ENCODE data around the gene C1orf159.

The C1orf159 gene

DNA sequence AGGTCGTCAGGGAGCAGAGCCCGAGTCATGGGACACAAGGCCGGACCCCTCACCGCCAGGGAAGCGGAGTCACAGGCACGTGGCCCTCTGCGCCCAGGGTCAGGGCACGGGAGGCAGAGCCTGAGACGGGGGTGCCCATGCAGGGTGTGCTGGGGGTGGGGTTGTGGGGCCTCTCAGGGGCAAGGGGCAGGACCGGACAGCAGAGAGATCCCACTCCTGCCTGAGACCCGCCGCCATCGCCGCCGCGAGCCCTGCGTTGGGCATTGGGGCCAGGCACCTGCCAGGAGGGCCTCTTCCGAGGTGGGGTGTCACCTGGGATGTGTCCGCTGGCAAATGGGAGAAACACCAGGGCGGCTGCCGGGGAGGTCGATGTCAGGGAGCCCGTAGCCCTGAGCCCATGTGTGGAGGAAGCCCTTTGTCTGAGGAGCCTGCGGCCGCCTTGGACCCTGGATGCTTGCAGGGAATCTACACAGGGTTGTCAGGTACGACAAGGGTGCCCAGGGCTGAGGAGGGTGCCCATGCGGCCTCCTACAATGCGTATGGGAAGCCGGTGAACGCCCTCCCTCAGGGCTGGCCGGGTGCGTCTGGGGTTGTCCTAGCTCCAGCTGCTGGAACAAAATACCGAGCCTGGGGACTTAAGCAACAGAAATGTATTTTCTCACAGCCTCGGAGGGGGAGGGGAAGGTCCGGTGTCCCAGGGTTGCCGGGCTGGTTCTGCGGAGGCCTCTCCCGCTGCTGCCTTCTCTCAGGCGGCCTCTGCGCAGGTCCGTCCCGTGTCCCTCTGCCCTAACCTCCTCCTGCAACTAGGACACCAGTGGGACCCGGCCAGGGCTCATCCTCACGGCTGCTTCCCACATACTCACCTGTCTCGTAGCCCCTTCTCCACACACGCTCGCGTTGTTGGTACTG, 16.4 kb upstream of the C1orf159 start:
- no peak for DNase-seq (ENCODE audit: low read depth, low spot score)

GRCh38 chr1:1130206-1131120, 14.6 kb upstream of the C1orf159 start:
- DNase-seq (ENCODE audit: low read depth, low spot score): no peak

- DNase-seq (ENCODE audit: low read depth, low spot score): no peak
Measured at GRCh38 chr1:1129381-1129821, 13.5 kb upstream of the C1orf159 start.

DNA sequence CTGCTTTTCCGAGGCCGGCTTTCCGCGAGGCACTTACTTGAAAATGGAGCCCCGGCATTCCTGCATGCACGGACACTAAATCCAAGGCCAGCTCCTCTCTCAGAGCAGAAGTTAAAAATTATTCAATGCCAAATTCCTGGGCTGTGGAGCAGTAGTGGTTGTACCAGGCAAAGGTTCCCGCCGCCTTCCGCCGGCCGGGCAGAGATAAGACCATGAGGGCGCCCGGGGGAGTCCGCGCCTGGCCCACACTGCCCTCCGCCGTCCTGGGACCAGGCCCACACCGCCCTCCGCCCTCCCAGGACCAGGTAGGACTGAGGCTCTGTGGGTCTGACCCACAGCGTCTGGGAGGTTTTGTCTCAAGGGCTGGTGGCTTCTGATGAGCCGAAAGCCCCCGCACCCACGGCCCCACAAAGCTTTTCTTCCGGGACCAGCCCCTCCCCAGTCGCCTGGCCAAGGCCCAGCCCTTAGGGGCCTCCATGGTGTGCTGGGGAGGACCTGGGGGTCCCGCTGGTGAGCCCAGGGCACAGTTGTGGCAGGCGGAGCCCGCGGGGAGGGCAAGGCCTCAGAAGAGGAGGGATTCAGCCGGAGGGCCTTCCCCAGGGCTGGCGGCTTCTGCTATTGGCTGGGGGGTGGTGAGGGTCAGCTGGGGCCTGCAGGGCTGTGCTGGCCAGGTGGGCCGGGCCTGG, 12.7 kb upstream of the C1orf159 start:
- no peak for DNase-seq (ENCODE audit: low read depth, low spot score)

DNA sequence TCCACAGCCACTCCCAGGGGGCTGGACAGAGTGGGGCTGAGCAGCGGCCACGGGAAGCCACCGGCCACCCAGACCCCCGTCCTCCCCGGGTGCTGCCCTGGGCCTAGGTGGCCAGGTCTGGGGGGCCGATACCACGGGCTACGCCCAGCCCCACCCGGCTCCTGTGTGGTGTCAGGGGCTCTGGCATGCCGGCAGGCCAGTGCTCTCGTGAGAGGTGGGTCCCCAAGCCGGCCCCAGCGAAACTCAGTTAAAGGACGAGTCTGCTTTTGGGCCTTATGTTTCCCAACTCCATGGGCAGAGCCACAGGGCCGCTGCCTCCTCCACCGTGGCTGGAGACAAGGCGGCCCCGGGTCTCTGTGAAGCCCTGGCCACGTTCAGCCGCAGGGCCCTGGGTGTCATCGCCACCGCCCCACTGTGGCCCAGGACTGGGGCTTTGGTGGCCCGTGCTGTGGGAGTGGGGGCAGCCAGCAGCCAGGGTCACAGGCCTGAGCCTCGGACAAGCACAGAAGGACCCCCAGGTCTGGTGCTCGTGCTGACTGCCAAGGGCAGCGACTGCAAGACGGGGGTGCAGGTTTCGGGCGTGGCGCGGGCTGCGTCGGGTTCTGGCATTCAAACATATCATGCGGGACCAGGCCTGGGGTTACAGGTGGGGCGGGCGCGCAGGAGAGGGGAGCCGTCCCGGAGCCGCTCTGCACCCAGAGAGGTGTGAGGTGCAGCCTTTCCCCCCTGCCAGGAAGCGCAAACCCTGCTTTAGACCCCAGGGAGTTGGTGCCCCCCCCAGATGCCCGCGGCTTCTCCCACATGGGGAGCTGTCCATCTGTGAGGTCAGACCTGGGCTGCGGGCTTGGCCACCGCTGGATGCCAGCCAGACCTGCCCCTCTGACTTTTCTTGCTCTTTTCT, 11.9 kb upstream of the C1orf159 start:
- no peak for DNase-seq (ENCODE audit: low read depth, low spot score)

- no peak for DNase-seq (ENCODE audit: low read depth, low spot score)
Measured at GRCh38 chr1:1125945-1126344, 10.1 kb upstream of the C1orf159 start.

GRCh38 chr1:1124786-1125642, 9.1 kb upstream of the C1orf159 start:
- no peak for DNase-seq (ENCODE audit: low read depth, low spot score)

- no peak for DNase-seq (ENCODE audit: low read depth, low spot score)
Measured at GRCh38 chr1:1124508-1124785, 8.6 kb upstream of the C1orf159 start.

- DNase-seq (ENCODE audit: low read depth, low spot score): no peak
Measured at GRCh38 chr1:1123581-1124507, 8.0 kb upstream of the C1orf159 start.

GRCh38 chr1:1122981-1123480, 7.1 kb upstream of the C1orf159 start:
- no peak for DNase-seq (ENCODE audit: low read depth, low spot score)

GRCh38 chr1:1122078-1122811, 6.4 kb upstream of the C1orf159 start:
- peak; percentile 65 for DNase-seq (ENCODE audit: low read depth, low spot score)

DNA sequence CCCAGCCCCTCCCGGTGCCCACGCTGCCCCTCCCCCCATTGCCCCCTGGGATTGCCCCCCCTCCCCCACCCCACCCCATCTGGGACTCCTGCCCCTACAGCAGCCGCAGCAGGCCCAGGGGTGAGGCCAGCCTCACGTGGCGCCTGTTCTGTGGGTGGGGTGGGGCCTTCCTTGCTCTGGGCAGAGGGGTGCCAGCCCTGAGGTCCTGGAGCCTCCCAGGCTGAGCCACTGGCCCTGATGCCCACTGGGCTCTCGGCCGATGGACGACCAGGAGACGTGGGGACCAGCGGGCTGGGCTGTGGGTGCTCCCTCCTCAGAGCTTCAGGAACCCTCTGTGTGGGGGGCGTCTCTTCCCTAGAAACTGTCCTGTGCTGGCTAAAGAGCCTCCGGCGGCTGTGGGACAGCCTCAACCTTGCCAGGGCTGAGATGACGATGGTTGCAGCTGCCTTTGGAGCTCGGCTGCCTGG, 5.8 kb upstream of the C1orf159 start:
- DNase-seq (ENCODE audit: low read depth, low spot score): no peak

DNA sequence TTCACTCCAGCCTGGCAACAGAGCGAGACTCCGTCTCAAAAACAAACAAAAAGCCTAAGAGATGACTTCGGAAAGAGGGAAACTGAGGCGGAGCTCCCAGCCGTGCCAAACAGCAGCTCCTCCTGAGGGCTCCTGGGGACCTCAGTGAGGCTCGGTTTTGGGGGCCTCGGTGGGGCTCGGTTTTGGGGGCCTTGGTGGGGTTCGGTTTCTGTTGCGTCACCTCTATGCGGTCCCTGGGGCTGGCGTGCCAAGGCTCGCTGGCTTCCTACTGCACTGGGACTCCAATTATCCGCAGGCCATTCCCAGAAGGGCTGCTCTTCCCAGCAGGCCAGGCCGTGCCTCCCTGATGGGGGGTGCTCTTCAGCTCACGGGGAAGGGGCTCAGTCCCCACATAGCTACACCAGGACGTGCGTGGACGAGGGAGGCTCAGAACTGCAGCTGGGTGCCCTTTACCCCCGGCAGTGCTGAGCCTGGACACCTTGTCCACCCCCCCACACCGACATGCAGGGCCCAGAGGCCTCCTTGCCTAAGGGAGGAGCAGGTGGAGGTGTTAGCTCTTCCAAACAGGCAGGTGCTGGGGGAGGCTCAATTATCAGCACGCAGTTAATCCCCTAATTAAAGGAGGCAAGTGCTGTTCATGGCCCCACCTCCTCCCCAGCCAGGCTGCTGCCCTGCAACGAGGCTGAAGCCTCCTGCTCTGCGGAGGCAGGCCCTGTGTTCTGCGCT, 5.1 kb upstream of the C1orf159 start:
- no peak for DNase-seq (ENCODE audit: low read depth, low spot score)

- DNase-seq (ENCODE audit: low read depth, low spot score): no peak
Measured at GRCh38 chr1:1120096-1120495, 4.2 kb upstream of the C1orf159 start.

DNA sequence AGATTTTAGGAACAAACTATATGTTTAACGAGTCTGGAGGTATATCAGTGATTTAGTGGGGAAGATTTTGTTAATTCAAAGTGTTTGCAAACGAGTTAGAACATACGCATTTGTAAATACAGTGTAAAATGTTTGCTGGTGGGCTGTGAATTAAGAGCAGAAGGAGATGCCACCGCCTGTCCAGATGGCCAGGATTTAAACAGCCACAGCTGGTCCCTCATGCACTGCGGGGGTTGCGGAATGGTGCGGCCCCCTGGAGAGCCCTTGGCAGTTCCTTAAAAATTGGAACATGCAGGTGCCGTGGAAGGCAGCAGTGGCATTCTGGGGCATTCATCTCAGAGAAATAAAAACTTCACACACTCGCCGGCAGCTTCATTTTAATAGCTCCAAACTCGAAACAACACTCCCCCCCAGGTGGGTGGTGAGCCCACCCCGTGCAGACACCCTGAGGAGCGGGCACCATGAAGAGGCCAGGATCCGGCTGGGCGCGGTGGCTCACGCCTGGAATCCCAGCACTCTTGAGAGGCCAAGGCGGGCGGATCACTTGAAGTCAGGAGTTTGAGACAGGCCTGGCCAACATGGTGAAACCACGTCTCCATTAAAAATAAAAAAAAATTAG, 3.5 kb upstream of the C1orf159 start:
- no peak for DNase-seq (ENCODE audit: low read depth, low spot score)

GRCh38 chr1:1118876-1119220, 3.0 kb upstream of the C1orf159 start:
- no peak for DNase-seq (ENCODE audit: low read depth, low spot score)
